ENCODE measurements around the gene NRAP. TPM values are rescaled to one million over a fixed set of nuclear protein-coding genes. Genes with fewer than 3 reads are reported as not detected.

The NRAP gene
- total RNA-seq, 1 experiment from 2014 or later: not detected

DNA sequence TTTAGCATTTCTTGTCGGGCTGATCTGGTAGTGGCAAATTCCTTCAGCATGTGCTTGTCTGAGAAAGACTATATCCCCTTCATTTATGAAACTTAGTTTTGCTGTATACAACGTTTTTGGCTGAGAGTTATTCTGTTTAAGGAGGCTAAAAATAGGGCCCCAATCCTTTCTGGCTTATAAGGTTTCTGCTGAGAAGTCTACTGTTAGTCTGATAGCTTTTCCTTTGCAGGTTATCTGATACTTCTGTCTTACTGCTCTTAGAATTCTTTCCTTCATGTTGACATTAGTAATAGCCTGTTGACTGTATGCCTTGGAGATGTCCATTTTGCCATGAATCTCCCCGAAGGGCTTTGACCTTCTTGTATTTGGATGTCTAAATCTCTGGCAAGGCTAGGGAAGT is 25.7 kb upstream of the NRAP start:
- H3K79me2 ChIP-seq (ENCODE audit: insufficient read depth, low read length): no peaks in the 10 kb centered on the region
- H3K4me1 ChIP-seq (ENCODE audit: insufficient read depth, low read length): no peaks in the 10 kb centered on the region; the same call in 1 of the 2 replicates
- TF ChIP-seq, protein P1, sequence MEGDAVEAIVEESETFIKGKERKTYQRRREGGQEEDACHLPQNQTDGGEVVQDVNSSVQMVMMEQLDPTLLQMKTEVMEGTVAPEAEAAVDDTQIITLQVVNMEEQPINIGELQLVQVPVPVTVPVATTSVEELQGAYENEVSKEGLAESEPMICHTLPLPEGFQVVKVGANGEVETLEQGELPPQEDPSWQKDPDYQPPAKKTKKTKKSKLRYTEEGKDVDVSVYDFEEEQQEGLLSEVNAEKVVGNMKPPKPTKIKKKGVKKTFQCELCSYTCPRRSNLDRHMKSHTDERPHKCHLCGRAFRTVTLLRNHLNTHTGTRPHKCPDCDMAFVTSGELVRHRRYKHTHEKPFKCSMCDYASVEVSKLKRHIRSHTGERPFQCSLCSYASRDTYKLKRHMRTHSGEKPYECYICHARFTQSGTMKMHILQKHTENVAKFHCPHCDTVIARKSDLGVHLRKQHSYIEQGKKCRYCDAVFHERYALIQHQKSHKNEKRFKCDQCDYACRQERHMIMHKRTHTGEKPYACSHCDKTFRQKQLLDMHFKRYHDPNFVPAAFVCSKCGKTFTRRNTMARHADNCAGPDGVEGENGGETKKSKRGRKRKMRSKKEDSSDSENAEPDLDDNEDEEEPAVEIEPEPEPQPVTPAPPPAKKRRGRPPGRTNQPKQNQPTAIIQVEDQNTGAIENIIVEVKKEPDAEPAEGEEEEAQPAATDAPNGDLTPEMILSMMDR (conservative IDR thresholded peaks at IDR 0.05): no peak
- no peak overlapping the region for H3K9ac ChIP-seq (ENCODE audit: extremely low read depth, insufficient read length, low read length)
- H3K4ac ChIP-seq (ENCODE audit: low read depth, low read length): no peak overlapping the region
- H2BK120ac ChIP-seq (ENCODE audit: low read depth, low read length, poor library complexity, severe bottlenecking): no peak overlapping the region
- no peak overlapping the region for H3K18ac ChIP-seq (ENCODE audit: insufficient read length, low read depth, low read length)
- no peak overlapping the region for H2AFZ ChIP-seq (ENCODE audit: low read length)
- H4K20me1 ChIP-seq (ENCODE audit: control insufficient read depth, insufficient read depth, insufficient read length): no peaks in the 10 kb centered on the region
- H3K4me2 ChIP-seq (ENCODE audit: insufficient read depth, insufficient read length, low read length): no peak overlapping the region
- H4K8ac ChIP-seq (replicated peaks; ENCODE audit: insufficient read length, low read depth, low read length): no peak overlapping the region
- no peak overlapping the region for H4K5ac ChIP-seq (ENCODE audit: insufficient read length, low read depth, low read length)
- H2BK20ac ChIP-seq (ENCODE audit: low read depth, low read length, poor library complexity, severe bottlenecking): no peak overlapping the region
- H2BK5ac ChIP-seq (ENCODE audit: insufficient read length, low read length): no peak overlapping the region
- no peak overlapping the region for H2BK15ac ChIP-seq (ENCODE audit: low read depth, low read length)
- no peaks in the 10 kb centered on the region for H3K79me1 ChIP-seq (ENCODE audit: insufficient read depth, low read depth, low read length, poor library complexity, severe bottlenecking)
- H3K14ac ChIP-seq (ENCODE audit: insufficient read depth, low read length): no peak overlapping the region
- Mint-ChIP-seq H3K27ac (no peak overlapping the region), H3K36me3 (ENCODE audit: insufficient read depth in 1 of 3, low read depth in 3 of 3) (peaks cover 15 to 30% (median 23%) of the 10 kb centered on the region in 3 experiments), H3K27me3 (ENCODE audit: low read depth) (no peaks in the 10 kb centered on the region; the same call in 1 of the 2 replicates), H3K4me1 (peaks cover 21 to 36% of the 10 kb centered on the region in 2 experiments), H3K9me3 (peaks cover 21 to 23% of the 10 kb centered on the region in 2 experiments), H3K4me3 (no peak overlapping the region)
- H3K56ac ChIP-seq (ENCODE audit: insufficient read length, low read depth, low read length): no peak overlapping the region
- H3T11ph ChIP-seq (ENCODE audit: low read length): no peak overlapping the region
- no peaks in the 10 kb centered on the region for H3K27me3 ChIP-seq (ENCODE audit: insufficient read depth, low read length)
- no peaks in the 10 kb centered on the region for H3K23me2 ChIP-seq (ENCODE audit: insufficient read length, low read depth, low read length, poor library complexity, severe bottlenecking)
- H3K23ac ChIP-seq (ENCODE audit: insufficient read length, low read depth, low read length): no peak overlapping the region
- H3K9me3 ChIP-seq (ENCODE audit: control insufficient read depth, low read depth, low read length): no peaks in the 10 kb centered on the region
- H2BK12ac ChIP-seq (ENCODE audit: insufficient read length, low read depth, low read length): no peak overlapping the region
- no peak overlapping the region for H2AK5ac ChIP-seq (ENCODE audit: insufficient read length, low read length)
- H3K27ac ChIP-seq (ENCODE audit: insufficient read length, low read depth, low read length): no peak overlapping the region
- no CpG with 5 or more reads among the region's 3 CpGs for WGBS (ENCODE audit: extremely low coverage, insufficient read length, low lambda C conversion rate)
- no peak overlapping the region for H4K91ac ChIP-seq (ENCODE audit: insufficient read length, low read depth, low read length)
- no peak for DNase-seq

All from H9 (cell line).